Measurements from ENCODE around the gene ARHGEF16. TPM values are rescaled to one million over a fixed set of nuclear protein-coding genes. Genes with fewer than 3 reads are reported as not detected.

ARHGEF16 gene
- polyA plus RNA-seq, 3 donors: 19.4 to 27.6 (median 25.8) TPM

GRCh38 chr1:3498986-3499385 lies 44.5 kb downstream of the ARHGEF16 start:
- no peak for DNase-seq

GRCh38 chr1:3499611-3500010 lies 45.1 kb downstream of the ARHGEF16 start:
- DNase-seq: no peak

GRCh38 chr1:3500265-3500835 lies 45.9 kb downstream of the ARHGEF16 start:
- DNase-seq: no peak

GRCh38 chr1:3501437-3501836 lies 47.0 kb downstream of the ARHGEF16 start:
- DNase-seq: no peak

- peak; percentile 85 for DNase-seq
Observed at GRCh38 chr1:3501856-3502640, 47.6 kb downstream of the ARHGEF16 start.

GRCh38 chr1:3502641-3503524 lies 48.4 kb downstream of the ARHGEF16 start:
- DNase-seq: no peak

GRCh38 chr1:3503525-3503886 lies 49.0 kb downstream of the ARHGEF16 start:
- no peak for DNase-seq

- no peak for DNase-seq
Observed at GRCh38 chr1:3504151-3504821, 49.8 kb downstream of the ARHGEF16 start.

- no peak for DNase-seq
Observed at GRCh38 chr1:3504822-3505153, 50.3 kb downstream of the ARHGEF16 start.

GRCh38 chr1:3505161-3505560 lies 50.7 kb downstream of the ARHGEF16 start:
- DNase-seq: no peak

- no peak for DNase-seq
Observed at GRCh38 chr1:3506041-3506440, 51.6 kb downstream of the ARHGEF16 start.

- DNase-seq: no peak
Observed at GRCh38 chr1:3506943-3507342, 52.5 kb downstream of the ARHGEF16 start.

GRCh38 chr1:3507636-3508275 lies 53.3 kb downstream of the ARHGEF16 start:
- DNase-seq: no peak

GRCh38 chr1:3508757-3509415 lies 54.4 kb downstream of the ARHGEF16 start:
- DNase-seq: no peak

- DNase-seq: no peak
Observed at GRCh38 chr1:3509721-3510120, 55.3 kb downstream of the ARHGEF16 start.

- DNase-seq: no peak
Observed at GRCh38 chr1:3510136-3510955, 55.9 kb downstream of the ARHGEF16 start.

- no peak for DNase-seq
Observed at GRCh38 chr1:3510956-3511250, 56.4 kb downstream of the ARHGEF16 start.

- no peak for DNase-seq
Observed at GRCh38 chr1:3511306-3511705, 56.8 kb downstream of the ARHGEF16 start.

GRCh38 chr1:3511856-3512255 lies 57.4 kb downstream of the ARHGEF16 start:
- DNase-seq: no peak

- DNase-seq: no peak
Observed at GRCh38 chr1:3514404-3514803, 59.9 kb downstream of the ARHGEF16 start.

GRCh38 chr1:3515272-3515671 lies 60.8 kb downstream of the ARHGEF16 start:
- DNase-seq: no peak
